Smooth muscle cell (in vitro differentiated cells): ENCODE results near the gene KANSL3. TPM values are rescaled to one million over a fixed set of nuclear protein-coding genes. Genes with fewer than 3 reads are reported as not detected.

Experiments
- DNase-seq: peaks from one replicate; lab custom pipeline; 2025; ENCODE audit not compliant: unreplicated experiment; lab: John Stamatoyannopoulos, UW
- H2AFZ ChIP-seq: fragments of 200-600 bp; sonication (generic); 2 replicates; pipeline ENCODE4 v1.6.0; 2016; ENCODE audit warnings: antibody characterized with exemption, low read depth, mild to moderate bottlenecking
- H3F3A ChIP-seq: fragments of 200-600 bp; sonication (generic); 2 replicates; pipeline ENCODE4 v1.6.0; 2017; ENCODE audit warnings: antibody characterized with exemption, low read depth
- H3K27ac ChIP-seq: fragments of 200-600 bp; sonication (generic); 2 replicates; pipeline ENCODE4 v1.5.1; 2016; ENCODE audit warnings: low read depth, mild to moderate bottlenecking
- H3K27me3 ChIP-seq: fragments of 200-600 bp; sonication (generic); 2 replicates; pipeline ENCODE4 v1.6.1; 2016; ENCODE audit warnings: low read depth, mild to moderate bottlenecking
- H3K36me3 ChIP-seq: fragments of 200-600 bp; sonication (generic); 2 replicates; pipeline ENCODE4 v1.5.1; 2016; ENCODE audit warnings: low read depth
- H3K4me1 ChIP-seq: fragments of 200-600 bp; sonication (generic); 2 replicates; pipeline ENCODE4 v1.5.1; 2016; ENCODE audit warnings: low read depth
- H3K4me2 ChIP-seq: fragments of 200-600 bp; sonication (generic); 2 replicates; pipeline ENCODE4 v1.6.0; 2016; ENCODE audit warnings: mild to moderate bottlenecking
- H3K4me3 ChIP-seq: fragments of 200-600 bp; sonication (generic); 2 replicates; pipeline ENCODE4 v1.5.1; 2016; ENCODE audit warnings: mild to moderate bottlenecking
- H3K79me2 ChIP-seq: fragments of 200-600 bp; sonication (generic); 2 replicates; pipeline ENCODE4 v1.6.0; 2016; ENCODE audit warnings: low read depth, mild to moderate bottlenecking
- H3K9ac ChIP-seq: fragments of 200-600 bp; sonication (generic); 2 replicates; pipeline ENCODE4 v1.6.0; 2016; ENCODE audit warnings: low read depth
- H3K9me3 ChIP-seq: fragments of 200-600 bp; sonication (generic); replicated peaks from 2 replicates; pipeline ENCODE4 v1.5.1; 2016; ENCODE audit warnings: low read depth
- H4K20me1 ChIP-seq: fragments of 200-600 bp; sonication (generic); 2 replicates; pipeline ENCODE4 v1.6.0; 2016; ENCODE audit warnings: low read depth
- CTCF ChIP-seq: fragments of 200-600 bp; sonication (generic); IDR thresholded peaks from 2 replicates; pipeline ENCODE4 v1.5.1; 2017; ENCODE audit warnings: borderline replicate concordance, mild to moderate bottlenecking, antibody characterized with exemption; ENCODE audit not compliant: insufficient read depth, poor library complexity, severe bottlenecking
- WGBS: methylation state at CpG from one replicate; pipeline ENCODE4 v1.1.7; 2016; ENCODE audit warnings: low lambda C conversion rate; 5-methylcytosine and 5-hydroxymethylcytosine counted together
- polyA plus RNA-seq: library from polyadenylated mRNA; unstranded; fragments of >200 nt; fragmentation: Nextera tagmentation; extraction: Ambion mirVana; gene quantifications from 2 replicates; pipeline ENCODE4 v1.2.1, GENCODE V29; 2016
- total RNA-seq: library from RNA; depleted of rRNA; stranded (reverse); fragments of >200 nt; gene quantifications from 2 replicates; pipeline ENCODE4 v1.2.3, GENCODE V29; 2014

KANSL3 gene
- total and polyA plus RNA-seq, 2 experiments from 2014 or later, result 12.0 to 13.3 TPM

- Histone ChIP-seq H3K27me3 (no peaks in the 10 kb centered on the region), H3K4me1 (no peaks in the 10 kb centered on the region), H2AFZ (no peak overlapping the region), H3K9me3 (no peaks in the 10 kb centered on the region), H3K79me2 (no peaks in the 10 kb centered on the region), H3K4me3 (no peak overlapping the region), H3F3A (no peaks in the 10 kb centered on the region), H3K9ac (no peak overlapping the region), H3K4me2 (no peak overlapping the region), H4K20me1 (no peaks in the 10 kb centered on the region), H3K27ac (no peak overlapping the region), H3K36me3 (no peaks in the 10 kb centered on the region)
- no peak for DNase-seq
- no peak for TF ChIP-seq CTCF
- 98% methylated on average over 8 of the region's 8 CpGs for WGBS
Measured at GRCh38 chr2:96651793-96652192, 13.7 kb upstream of the KANSL3 start.

GRCh38 chr2:96649342-96649741, 11.2 kb upstream of the KANSL3 start:
- DNase-seq, result no peak
- Histone ChIP-seq H3K4me2 (no peak overlapping the region), H3K27ac (no peak overlapping the region), H3K27me3 (no peaks in the 10 kb centered on the region), H3K79me2 (no peaks in the 10 kb centered on the region), H3K9ac (no peak overlapping the region), H4K20me1 (no peaks in the 10 kb centered on the region), H3F3A (no peaks in the 10 kb centered on the region), H2AFZ (no peak overlapping the region), H3K4me1 (no peaks in the 10 kb centered on the region), H3K36me3 (no peaks in the 10 kb centered on the region), H3K4me3 (no peak overlapping the region), H3K9me3 (no peaks in the 10 kb centered on the region)
- WGBS, result 97% methylated on average over 1 of the region's 1 CpG
- no peak for TF ChIP-seq CTCF

- Histone ChIP-seq H3K4me1 (no peaks in the 10 kb centered on the region), H4K20me1 (no peaks in the 10 kb centered on the region), H3K4me3 (no peak overlapping the region), H3K9ac (no peak overlapping the region), H3K27ac (no peak overlapping the region), H3K27me3 (no peaks in the 10 kb centered on the region), H2AFZ (no peak overlapping the region), H3K79me2 (no peaks in the 10 kb centered on the region), H3K36me3 (no peaks in the 10 kb centered on the region), H3F3A (no peaks in the 10 kb centered on the region), H3K4me2 (no peak overlapping the region), H3K9me3 (no peaks in the 10 kb centered on the region)
- 94% methylated on average over 7 of the region's 7 CpGs for WGBS
- no peak for DNase-seq
- TF ChIP-seq CTCF, result no peak
Measured at GRCh38 chr2:96648306-96648930, 10.3 kb upstream of the KANSL3 start.

- H3K4me3 ChIP-seq, result no peak overlapping the region
- H2AFZ ChIP-seq, result no peak overlapping the region
- H3F3A ChIP-seq, result no peaks in the 10 kb centered on the region
- H3K36me3 ChIP-seq, result no peaks in the 10 kb centered on the region
- H3K4me2 ChIP-seq, result no peak overlapping the region
- no peaks in the 10 kb centered on the region for H3K9me3 ChIP-seq
- DNase-seq, result no peak
- H3K79me2 ChIP-seq, result no peaks in the 10 kb centered on the region
- H3K9ac ChIP-seq, result no peak overlapping the region
- 94% methylated on average over 6 of the region's 6 CpGs for WGBS
- no peaks in the 10 kb centered on the region for H3K27me3 ChIP-seq
- no peak overlapping the region for H3K27ac ChIP-seq
- no peak for TF ChIP-seq CTCF
- no peaks in the 10 kb centered on the region for H3K4me1 ChIP-seq
- H4K20me1 ChIP-seq, result no peaks in the 10 kb centered on the region
Measured at GRCh38 chr2:96647681-96648080, 9.6 kb upstream of the KANSL3 start.
